ENCODE results near the gene ZIC1. TPM values are rescaled to one million over a fixed set of nuclear protein-coding genes. Genes with fewer than 3 reads are reported as not detected.

The ZIC1 gene
- total and polyA plus RNA-seq, 9 of the 15 experiments (the other 6 are each of a cell fraction or from before 2014, with no cell fraction given), result 0.21 to 0.42 TPM; not detected in 7

- H3K4me1 ChIP-seq (replicated peaks in 1 of 2; ENCODE audit: control insufficient read depth in 2 of 2, insufficient read depth in 2 of 2, low read length in 2 of 2), result no peaks in the 10 kb centered on the region
- no peak overlapping the region for H3K4me2 ChIP-seq (ENCODE audit: insufficient read depth, low read length)
- in situ Hi-C loops (cut with MboI) (no loop called here), intact Hi-C loops (cut with micrococcal nuclease) (no loop called here)
- no peaks in the 10 kb centered on the region for H3K79me2 ChIP-seq (ENCODE audit: control insufficient read depth, insufficient read depth, low read length)
- no peak overlapping the region for H3K27ac ChIP-seq (ENCODE audit: extremely low read depth, low read depth, low read length)
- ATAC-seq (no peak), DNase-seq (ENCODE audit: extremely low read depth in 1 of 4, low spot score in 3 of 4) (no peak), FAIRE-seq (no peak)
- no peaks in the 10 kb centered on the region for H3K36me3 ChIP-seq (ENCODE audit: control insufficient read depth, insufficient read depth, low read length)
- 0% methylated on average over 1 of the region's 1 CpG for WGBS (ENCODE audit: insufficient coverage, low coverage, missing lambda C conversion rate)
- no peaks in the 10 kb centered on the region for H4K20me1 ChIP-seq (replicated peaks; ENCODE audit: control insufficient read depth, insufficient read depth, low read length)
- CTCF ChIA-PET (ENCODE audit: low intra/inter-chr PET ratio), result no interaction called here
- no peak overlapping the region for H2AFZ ChIP-seq (ENCODE audit: low read depth, low read length)
- POLR2A ChIA-PET, result no interaction called here
- no peak overlapping the region for H3K4me3 ChIP-seq
- no peak overlapping the region for H3K9ac ChIP-seq (ENCODE audit: insufficient read depth in 1 of 2, low read depth in 2 of 2, low read length in 2 of 2)
- no peaks in the 10 kb centered on the region; a peak in 2 of 5 replicates for H3K27me3 ChIP-seq (ENCODE audit: control insufficient read depth in 2 of 2, insufficient read depth in 2 of 2, low read length in 2 of 2)
- no peaks in the 10 kb centered on the region for H3K9me3 ChIP-seq (replicated peaks; ENCODE audit: control insufficient read depth, insufficient read depth, low read depth, low read length)
- H3K9me1 ChIP-seq (ENCODE audit: control insufficient read depth, insufficient read depth, low read length), result no peaks in the 10 kb centered on the region
- BruUV-seq (replicated peaks), result no TSS peak
- TF ChIP-seq MLX (CRISPR knock-in tag; conservative IDR thresholded peaks at IDR 0.05) (no peak), TAL1 (IDR thresholded peaks at IDR 0.05) (no peak), HEY1 (CRISPR knock-in tag; IDR thresholded peaks at IDR 0.05; ENCODE audit: borderline replicate concordance) (no peak), KDM5B (IDR thresholded peaks at IDR 0.05; ENCODE audit: insufficient replicate concordance, low read depth, low read length) (no peak), PPARD (CRISPR knock-in tag; IDR thresholded peaks at IDR 0.05) (no peak), ZNF778 (CRISPR knock-in tag; IDR thresholded peaks at IDR 0.05) (no peak), MNT (conservative IDR thresholded peaks at IDR 0.05) (no peak), BCL6 (CRISPR knock-in tag; IDR thresholded peaks at IDR 0.05) (no peak), NFATC3 (IDR thresholded peaks at IDR 0.05) (no peak), CCAR2 (IDR thresholded peaks at IDR 0.05; ENCODE audit: low read depth, low read length) (no peak), E4F1 (CRISPR knock-in tag; IDR thresholded peaks at IDR 0.05; ENCODE audit: borderline replicate concordance) (no peak), EHMT2 (IDR thresholded peaks at IDR 0.05) (no peak), EWSR1 (IDR thresholded peaks at IDR 0.05; ENCODE audit: borderline replicate concordance, low read depth, partially characterized antibody) (no peak)
These were observed 41.5 kb upstream of the ZIC1 start for GRCh38 chr3:147367676-147368075.
